Activated T-cell treated with anti-CD3 and anti-CD28 coated beads, Interleukin-2, amount 50 U/mL, for 4 hours (primary cell): ENCODE measurements around the gene TCERG1L. TPM values are rescaled to one million over a fixed set of nuclear protein-coding genes. Genes with fewer than 3 reads are reported as not detected.
"Not testable (repeated sequence)": the region's sequence is repeated elsewhere in the genome, so short reads cannot be mapped to it uniquely, and the experiment has no call there.

Experiments
- ATAC-seq, 2 donors: fragments of 200-7000 bp; cut with Tn5 transposase; one replicate each; pipeline ENCODE4 v1.10.0; 2021
- DNase-seq: peaks from one replicate; pipeline ENCODE4 v3.0.0-alpha.2; 2020
- H3K27me3 Mint-ChIP-seq: one replicate; pipeline ENCODE4 v1.8.0; 2021; ENCODE audit warnings: low read depth, mixed read lengths
- H3K36me3 Mint-ChIP-seq: one replicate; pipeline ENCODE4 v1.8.0; 2022; ENCODE audit warnings: mixed read lengths; ENCODE audit not compliant: insufficient read depth
- H3K4me1 Mint-ChIP-seq: one replicate; pipeline ENCODE4 v1.8.0; 2021; ENCODE audit warnings: low read depth, mixed read lengths
- H3K4me3 Mint-ChIP-seq: one replicate; pipeline ENCODE4 v1.8.0; 2021; ENCODE audit warnings: mild to moderate bottlenecking, moderate library complexity, mixed read lengths
- H3K9me3 Mint-ChIP-seq: one replicate; pipeline ENCODE4 v1.8.0; 2021; ENCODE audit warnings: mixed read lengths
- total RNA-seq, 3 donors: library from RNA; stranded (reverse); gene quantifications; one replicate each; pipeline ENCODE4 v1.2.1, GENCODE V29; 2021

Gene TCERG1L
- total RNA-seq, 3 donors from 2014 or later = 0.11 to 0.13 TPM; not detected in 1

DNA sequence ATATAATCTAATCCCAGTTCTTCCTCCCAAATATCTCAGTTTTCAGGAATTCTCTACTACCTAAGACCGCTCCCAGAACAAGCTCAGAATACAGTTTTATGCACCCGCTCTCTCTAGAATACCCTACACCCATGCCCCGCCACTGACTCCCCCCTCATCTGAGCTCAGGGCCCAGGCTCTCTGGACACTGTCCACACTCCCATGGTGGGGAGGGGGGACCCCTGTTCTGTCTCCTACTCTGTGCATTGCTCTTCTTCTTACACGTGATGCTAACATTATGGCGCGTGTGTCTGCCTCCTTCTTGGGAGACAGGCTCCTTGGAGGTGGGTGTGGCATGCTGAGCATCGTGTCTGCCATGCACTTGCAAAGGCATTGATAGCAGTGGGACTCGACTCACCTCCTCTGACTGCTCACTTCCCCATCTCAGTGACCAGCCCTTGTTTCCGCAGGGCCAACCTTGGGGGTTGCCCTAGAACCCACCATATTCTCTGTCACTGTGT is 127.9 kb downstream of the TCERG1L start:
- H3K4me3 Mint-ChIP-seq = no peak overlapping the region
- H3K36me3 Mint-ChIP-seq = no peaks in the 10 kb centered on the region
- H3K4me1 Mint-ChIP-seq = no peaks in the 10 kb centered on the region
- ATAC-seq (no peak), DNase-seq (no peak)
- H3K9me3 Mint-ChIP-seq = no peaks in the 10 kb centered on the region
- H3K27me3 Mint-ChIP-seq = no peaks in the 10 kb centered on the region

GRCh38 chr10:131181456-131181855 is 130.1 kb downstream of the TCERG1L start:
- H3K4me3 Mint-ChIP-seq = no peak overlapping the region
- no peaks in the 10 kb centered on the region for H3K36me3 Mint-ChIP-seq
- DNase-seq (no peak), ATAC-seq (no peak)
- H3K27me3 Mint-ChIP-seq = no peaks in the 10 kb centered on the region
- H3K4me1 Mint-ChIP-seq = no peaks in the 10 kb centered on the region
- no peaks in the 10 kb centered on the region for H3K9me3 Mint-ChIP-seq

- DNase-seq = no peak
- H3K4me1 Mint-ChIP-seq = no peaks in the 10 kb centered on the region
- H3K36me3 Mint-ChIP-seq = no peaks in the 10 kb centered on the region
- no peaks in the 10 kb centered on the region for H3K27me3 Mint-ChIP-seq
- H3K4me3 Mint-ChIP-seq = no peak overlapping the region
- ATAC-seq = no peak
- no peaks in the 10 kb centered on the region for H3K9me3 Mint-ChIP-seq
Observed at GRCh38 chr10:131180740-131181415, 130.6 kb downstream of the TCERG1L start.

DNA sequence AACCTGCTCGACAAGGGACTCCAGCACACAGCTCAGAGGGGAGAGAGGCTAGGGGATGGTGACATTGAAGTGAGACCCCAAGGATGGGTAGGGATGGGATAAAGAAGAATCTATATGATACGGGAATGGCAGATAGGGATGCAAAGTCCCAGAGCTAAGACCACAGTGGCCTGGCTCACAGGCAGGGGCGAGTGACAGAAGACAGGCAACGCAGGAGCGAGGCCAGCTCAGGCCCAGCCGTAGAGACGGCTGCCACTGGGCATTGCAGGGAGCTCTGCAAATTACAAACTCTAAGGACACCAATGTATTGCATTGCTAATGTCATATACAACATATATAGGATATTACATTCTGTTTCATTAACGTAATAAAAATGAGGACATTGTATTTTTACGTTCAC is 131.4 kb downstream of the TCERG1L start:
- H3K36me3 Mint-ChIP-seq = no peaks in the 10 kb centered on the region
- DNase-seq = no peak
- H3K27me3 Mint-ChIP-seq = no peaks in the 10 kb centered on the region
- H3K4me3 Mint-ChIP-seq = no peak overlapping the region
- no peaks in the 10 kb centered on the region for H3K4me1 Mint-ChIP-seq
- H3K9me3 Mint-ChIP-seq = no peaks in the 10 kb centered on the region
- no peak for ATAC-seq

GRCh38 chr10:131179361-131179760 is 132.2 kb downstream of the TCERG1L start:
- no peaks in the 10 kb centered on the region for H3K9me3 Mint-ChIP-seq
- ATAC-seq (no peak), DNase-seq (no peak)
- no peaks in the 10 kb centered on the region for H3K4me1 Mint-ChIP-seq
- no peak overlapping the region for H3K4me3 Mint-ChIP-seq
- no peaks in the 10 kb centered on the region for H3K27me3 Mint-ChIP-seq
- no peaks in the 10 kb centered on the region for H3K36me3 Mint-ChIP-seq

- DNase-seq (no peak), ATAC-seq (no peak)
- Mint-ChIP-seq H3K9me3 (no peaks in the 10 kb centered on the region), H3K4me3 (no peak overlapping the region), H3K4me1 (no peaks in the 10 kb centered on the region), H3K36me3 (no peaks in the 10 kb centered on the region), H3K27me3 (no peaks in the 10 kb centered on the region)
Observed at GRCh38 chr10:131178521-131179331, 132.8 kb downstream of the TCERG1L start.

DNA sequence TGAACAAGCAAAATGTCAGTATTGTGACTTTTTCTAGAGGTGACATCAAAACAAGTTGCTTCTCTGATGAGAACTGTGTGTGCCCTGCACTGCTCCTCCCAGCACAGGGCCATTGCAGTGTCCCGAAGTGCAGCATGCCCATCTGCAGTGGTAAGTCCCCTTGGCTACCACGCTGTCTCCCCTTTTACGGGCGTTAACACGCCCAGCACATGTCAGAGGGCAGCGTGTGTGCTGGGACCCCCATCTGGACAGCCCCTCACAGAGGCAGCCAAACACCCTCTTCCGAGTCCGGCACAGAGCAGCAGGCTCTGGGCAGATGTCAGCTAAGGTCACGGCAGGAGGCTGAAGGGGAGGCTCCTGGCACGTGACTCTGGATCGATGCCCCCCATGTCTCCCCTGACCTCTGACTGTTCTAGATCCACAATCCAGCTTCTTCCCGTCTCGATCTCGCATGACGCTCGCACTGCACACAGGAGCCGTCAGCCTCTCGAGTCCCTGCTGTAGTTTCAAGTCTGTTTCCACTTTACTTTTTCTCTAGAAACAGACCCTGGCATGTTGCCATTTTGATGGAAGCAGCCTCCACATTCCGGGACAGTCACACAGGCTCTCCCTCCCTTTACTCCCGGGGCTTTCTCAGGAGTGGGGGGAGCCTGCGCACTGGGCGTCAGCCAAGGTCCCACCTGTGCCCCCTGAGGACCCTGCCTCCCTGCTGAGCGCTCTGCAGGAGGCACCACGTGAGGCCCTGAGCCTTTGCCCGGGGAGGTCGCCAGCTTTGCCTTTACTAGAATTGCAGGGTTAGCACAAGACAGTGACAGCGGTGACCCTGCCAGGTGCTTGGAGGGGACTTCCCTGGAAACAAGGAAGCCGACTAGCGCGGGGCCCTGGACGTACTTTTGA is 133.8 kb downstream of the TCERG1L start:
- Mint-ChIP-seq H3K4me3 (no peak overlapping the region), H3K4me1 (no peaks in the 10 kb centered on the region), H3K36me3 (no peaks in the 10 kb centered on the region), H3K27me3 (no peaks in the 10 kb centered on the region), H3K9me3 (no peaks in the 10 kb centered on the region)
- ATAC-seq (no peak), DNase-seq (no peak)

- Mint-ChIP-seq H3K4me3 (no peak overlapping the region), H3K9me3 (no peaks in the 10 kb centered on the region), H3K4me1 (no peaks in the 10 kb centered on the region), H3K36me3 (no peaks in the 10 kb centered on the region), H3K27me3 (no peaks in the 10 kb centered on the region)
- DNase-seq (no peak), ATAC-seq (no peak)
Observed at GRCh38 chr10:131176907-131177306, 134.6 kb downstream of the TCERG1L start.

DNA sequence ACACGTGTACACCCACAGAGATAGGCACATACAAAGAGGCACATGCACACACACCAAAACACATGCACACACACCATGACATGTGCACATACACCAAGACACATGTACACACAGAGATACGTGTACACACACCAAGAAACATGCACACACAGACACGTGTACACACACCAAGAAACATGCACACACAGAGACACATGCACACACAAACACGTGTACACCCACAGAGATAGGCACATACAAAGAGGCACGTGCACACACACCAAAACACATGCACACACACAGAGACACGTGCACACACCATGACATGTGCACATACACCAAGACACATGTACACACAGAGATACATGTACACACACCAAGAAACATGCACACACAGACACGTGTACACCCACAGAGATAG is 135.2 kb downstream of the TCERG1L start:
- not testable (repeated sequence) for H3K36me3 Mint-ChIP-seq, H3K4me1 Mint-ChIP-seq, ATAC-seq, H3K4me3 Mint-ChIP-seq, H3K27me3 Mint-ChIP-seq, DNase-seq, H3K9me3 Mint-ChIP-seq

DNA sequence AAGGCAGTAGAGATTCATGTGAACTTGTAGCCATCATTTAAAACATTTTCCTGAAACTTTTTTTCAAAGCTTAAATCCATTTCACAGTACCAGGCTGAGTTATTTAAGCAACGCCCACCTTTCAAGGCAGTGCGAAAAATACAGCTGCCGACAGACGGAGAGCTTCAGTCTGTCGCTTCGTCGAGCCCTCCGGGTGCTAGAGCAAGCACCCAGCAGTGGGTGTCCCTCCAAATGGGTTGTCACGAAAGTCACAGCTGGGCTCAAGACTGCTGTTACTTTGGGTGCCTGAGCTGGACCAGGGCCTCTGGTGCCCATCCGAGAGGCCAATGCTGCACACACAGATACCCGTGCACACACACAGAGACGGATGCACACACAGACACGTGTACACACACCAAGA is 135.6 kb downstream of the TCERG1L start:
- Mint-ChIP-seq H3K27me3 (no peaks in the 10 kb centered on the region), H3K36me3 (no peaks in the 10 kb centered on the region), H3K4me1 (no peaks in the 10 kb centered on the region), H3K4me3 (no peak overlapping the region), H3K9me3 (no peaks in the 10 kb centered on the region)
- DNase-seq = no peak
- ATAC-seq = no peak

- ATAC-seq = no peak
Observed at GRCh38 chr10:131174651-131175540, 136.6 kb downstream of the TCERG1L start.

GRCh38 chr10:131174211-131174565 is 137.3 kb downstream of the TCERG1L start:
- no peaks in the 10 kb centered on the region for H3K27me3 Mint-ChIP-seq
- no peaks in the 10 kb centered on the region for H3K9me3 Mint-ChIP-seq
- ATAC-seq (no peak), DNase-seq (no peak)
- H3K36me3 Mint-ChIP-seq = no peaks in the 10 kb centered on the region
- no peak overlapping the region for H3K4me3 Mint-ChIP-seq
- H3K4me1 Mint-ChIP-seq = no peaks in the 10 kb centered on the region

More at GRCh38 chr10:131174651-131175540, 136.6 kb downstream of the TCERG1L start:
- H3K27me3 Mint-ChIP-seq = no peaks in the 10 kb centered on the region
- no peaks in the 10 kb centered on the region for H3K36me3 Mint-ChIP-seq
- no peaks in the 10 kb centered on the region for H3K4me1 Mint-ChIP-seq
- no peaks in the 10 kb centered on the region for H3K9me3 Mint-ChIP-seq
- H3K4me3 Mint-ChIP-seq = no peak overlapping the region
- DNase-seq = no peak

DNA sequence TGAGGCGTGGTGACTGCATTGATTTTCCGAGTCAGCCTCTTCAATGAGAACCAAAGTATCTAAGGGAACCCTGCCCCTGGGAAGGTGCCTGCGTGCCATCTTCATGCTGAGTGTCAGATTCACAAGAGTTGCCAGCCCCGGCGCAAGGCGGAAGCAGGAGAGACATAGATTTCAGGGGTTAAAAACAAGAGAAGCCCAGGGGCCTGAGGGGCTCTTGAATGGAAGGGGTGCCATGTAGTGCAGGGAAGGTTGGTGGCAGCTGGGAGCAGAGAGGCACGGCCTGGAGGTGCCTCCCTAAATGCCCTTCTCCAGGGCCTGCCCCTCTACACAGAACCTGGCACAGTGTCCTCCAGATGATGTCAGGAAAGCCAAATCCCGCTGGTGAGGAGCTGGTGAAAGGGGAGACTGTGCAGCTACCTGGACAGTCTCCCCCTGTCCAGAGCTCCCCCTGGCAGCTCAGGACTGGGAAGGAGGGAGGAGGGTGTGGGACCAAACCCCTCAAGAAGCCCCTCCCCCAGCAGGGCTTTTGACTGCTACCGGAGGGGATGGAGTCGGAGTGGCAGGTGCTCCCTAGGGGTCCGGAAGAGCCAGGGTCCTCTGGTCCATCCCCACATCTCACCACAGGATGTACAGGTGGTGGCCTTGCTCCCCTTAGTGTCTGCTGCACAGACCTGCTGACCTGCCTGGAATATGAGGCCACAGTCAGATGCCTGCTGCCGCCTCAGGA is 137.9 kb downstream of the TCERG1L start:
- no peaks in the 10 kb centered on the region for H3K36me3 Mint-ChIP-seq
- no peaks in the 10 kb centered on the region for H3K27me3 Mint-ChIP-seq
- no peak for DNase-seq
- no peak for ATAC-seq
- H3K4me1 Mint-ChIP-seq = no peaks in the 10 kb centered on the region
- H3K4me3 Mint-ChIP-seq = no peak overlapping the region
- H3K9me3 Mint-ChIP-seq = no peaks in the 10 kb centered on the region
